Measurements from ENCODE around the gene NFATC1. TPM values are rescaled to one million over a fixed set of nuclear protein-coding genes. Genes with fewer than 3 reads are reported as not detected.

Gene NFATC1
- polyA plus RNA-seq, 1 of the 3 experiments (the other 2 are of a cell fraction), result 0.02 TPM

DNA sequence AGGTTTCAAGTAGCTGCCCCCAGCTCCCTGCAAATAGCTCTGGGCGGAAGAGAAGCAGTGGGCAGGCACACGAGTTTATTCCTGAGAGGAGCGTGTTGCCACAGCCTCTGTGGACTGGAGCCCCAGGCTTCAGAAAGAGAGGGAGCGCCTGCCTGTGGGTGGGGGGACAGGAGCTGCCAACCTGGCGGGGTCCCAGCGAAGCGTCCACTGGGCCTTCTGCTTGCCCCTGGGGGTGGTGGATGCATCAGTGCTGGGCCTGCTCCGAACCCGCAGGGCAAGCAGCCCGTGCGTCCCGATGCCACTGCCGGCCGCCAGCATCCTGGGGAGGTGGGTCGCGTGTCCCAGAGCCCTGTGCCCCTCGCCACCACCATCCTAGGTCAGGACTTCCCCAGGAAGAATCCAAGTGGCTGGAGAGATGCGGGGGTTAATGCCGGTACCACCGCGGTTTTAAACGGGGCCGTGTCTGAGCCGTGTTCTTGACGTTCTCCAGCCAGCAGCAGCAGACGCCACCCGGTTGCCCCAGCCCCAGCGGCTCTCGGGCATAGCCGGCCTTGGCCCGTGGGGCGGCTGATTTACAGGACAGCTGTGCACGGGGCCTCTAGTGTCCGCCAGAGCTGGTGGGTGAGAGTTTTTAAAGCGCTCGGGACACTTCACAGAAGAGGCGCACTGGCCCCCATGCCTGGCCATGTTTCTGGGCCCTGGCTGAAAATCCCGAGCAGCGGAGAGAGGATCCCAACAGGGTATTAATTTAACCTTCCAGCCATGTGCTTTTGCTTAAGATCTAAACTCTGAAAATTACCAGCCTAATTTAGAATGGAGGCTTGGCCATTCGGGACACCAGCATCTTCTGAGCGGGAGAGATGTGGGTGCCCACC, 84.7 kb downstream of the NFATC1 start:
- Histone ChIP-seq H3F3A (replicated peaks; ENCODE audit: insufficient read depth) (no peaks in the 10 kb centered on the region), H4K20me1 (ENCODE audit: insufficient read depth) (no peaks in the 10 kb centered on the region), H3K9me2 (no peaks in the 10 kb centered on the region), H3K9me3 (no peaks in the 10 kb centered on the region), H3K9ac (no peak overlapping the region), H3K27me3 (ENCODE audit: insufficient read depth) (peaks cover 62% of the 10 kb centered on the region), H3K4me3 (ENCODE audit: low read depth in 2 of 2, low read length in 1 of 2) (no peak overlapping the region), H3K79me2 (ENCODE audit: insufficient read depth) (no peaks in the 10 kb centered on the region), H3K27ac (ENCODE audit: low read depth in 2 of 2, low read length in 1 of 2) (no peak overlapping the region), H3K4me2 (no peak overlapping the region), H2AFZ (ENCODE audit: low read depth) (no peak overlapping the region), H3K4me1 (ENCODE audit: control insufficient read depth in 1 of 2, insufficient read depth in 2 of 2, low read depth in 1 of 2, low read length in 1 of 2) (peaks cover 0 to 7% of the 10 kb centered on the region in 2 experiments; a peak in 1 of 4 replicates), H3K36me3 (replicated peaks in 1 of 2; ENCODE audit: control insufficient read depth in 1 of 2, insufficient read depth in 2 of 2, low read length in 1 of 2) (no peaks in the 10 kb centered on the region)
- ChIA-PET POLR2A (no interaction called here), CTCF (no interaction called here)
- TF ChIP-seq, protein P1, sequence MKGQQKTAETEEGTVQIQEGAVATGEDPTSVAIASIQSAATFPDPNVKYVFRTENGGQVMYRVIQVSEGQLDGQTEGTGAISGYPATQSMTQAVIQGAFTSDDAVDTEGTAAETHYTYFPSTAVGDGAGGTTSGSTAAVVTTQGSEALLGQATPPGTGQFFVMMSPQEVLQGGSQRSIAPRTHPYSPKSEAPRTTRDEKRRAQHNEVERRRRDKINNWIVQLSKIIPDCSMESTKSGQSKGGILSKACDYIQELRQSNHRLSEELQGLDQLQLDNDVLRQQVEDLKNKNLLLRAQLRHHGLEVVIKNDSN (IDR thresholded peaks at IDR 0.05; ENCODE audit: borderline replicate concordance, low read depth), result no peak
- TF ChIP-seq, protein P2, sequence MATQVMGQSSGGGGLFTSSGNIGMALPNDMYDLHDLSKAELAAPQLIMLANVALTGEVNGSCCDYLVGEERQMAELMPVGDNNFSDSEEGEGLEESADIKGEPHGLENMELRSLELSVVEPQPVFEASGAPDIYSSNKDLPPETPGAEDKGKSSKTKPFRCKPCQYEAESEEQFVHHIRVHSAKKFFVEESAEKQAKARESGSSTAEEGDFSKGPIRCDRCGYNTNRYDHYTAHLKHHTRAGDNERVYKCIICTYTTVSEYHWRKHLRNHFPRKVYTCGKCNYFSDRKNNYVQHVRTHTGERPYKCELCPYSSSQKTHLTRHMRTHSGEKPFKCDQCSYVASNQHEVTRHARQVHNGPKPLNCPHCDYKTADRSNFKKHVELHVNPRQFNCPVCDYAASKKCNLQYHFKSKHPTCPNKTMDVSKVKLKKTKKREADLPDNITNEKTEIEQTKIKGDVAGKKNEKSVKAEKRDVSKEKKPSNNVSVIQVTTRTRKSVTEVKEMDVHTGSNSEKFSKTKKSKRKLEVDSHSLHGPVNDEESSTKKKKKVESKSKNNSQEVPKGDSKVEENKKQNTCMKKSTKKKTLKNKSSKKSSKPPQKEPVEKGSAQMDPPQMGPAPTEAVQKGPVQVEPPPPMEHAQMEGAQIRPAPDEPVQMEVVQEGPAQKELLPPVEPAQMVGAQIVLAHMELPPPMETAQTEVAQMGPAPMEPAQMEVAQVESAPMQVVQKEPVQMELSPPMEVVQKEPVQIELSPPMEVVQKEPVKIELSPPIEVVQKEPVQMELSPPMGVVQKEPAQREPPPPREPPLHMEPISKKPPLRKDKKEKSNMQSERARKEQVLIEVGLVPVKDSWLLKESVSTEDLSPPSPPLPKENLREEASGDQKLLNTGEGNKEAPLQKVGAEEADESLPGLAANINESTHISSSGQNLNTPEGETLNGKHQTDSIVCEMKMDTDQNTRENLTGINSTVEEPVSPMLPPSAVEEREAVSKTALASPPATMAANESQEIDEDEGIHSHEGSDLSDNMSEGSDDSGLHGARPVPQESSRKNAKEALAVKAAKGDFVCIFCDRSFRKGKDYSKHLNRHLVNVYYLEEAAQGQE (IDR thresholded peaks at IDR 0.05; ENCODE audit: low read depth, low read length), result no peak
- TF ChIP-seq, protein P3, sequence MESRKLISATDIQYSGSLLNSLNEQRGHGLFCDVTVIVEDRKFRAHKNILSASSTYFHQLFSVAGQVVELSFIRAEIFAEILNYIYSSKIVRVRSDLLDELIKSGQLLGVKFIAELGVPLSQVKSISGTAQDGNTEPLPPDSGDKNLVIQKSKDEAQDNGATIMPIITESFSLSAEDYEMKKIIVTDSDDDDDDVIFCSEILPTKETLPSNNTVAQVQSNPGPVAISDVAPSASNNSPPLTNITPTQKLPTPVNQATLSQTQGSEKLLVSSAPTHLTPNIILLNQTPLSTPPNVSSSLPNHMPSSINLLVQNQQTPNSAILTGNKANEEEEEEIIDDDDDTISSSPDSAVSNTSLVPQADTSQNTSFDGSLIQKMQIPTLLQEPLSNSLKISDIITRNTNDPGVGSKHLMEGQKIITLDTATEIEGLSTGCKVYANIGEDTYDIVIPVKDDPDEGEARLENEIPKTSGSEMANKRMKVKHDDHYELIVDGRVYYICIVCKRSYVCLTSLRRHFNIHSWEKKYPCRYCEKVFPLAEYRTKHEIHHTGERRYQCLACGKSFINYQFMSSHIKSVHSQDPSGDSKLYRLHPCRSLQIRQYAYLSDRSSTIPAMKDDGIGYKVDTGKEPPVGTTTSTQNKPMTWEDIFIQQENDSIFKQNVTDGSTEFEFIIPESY (IDR thresholded peaks at IDR 0.05; ENCODE audit: borderline replicate concordance, low read depth), result no peak
- TF ChIP-seq TEAD4 (IDR thresholded peaks at IDR 0.05; ENCODE audit: borderline replicate concordance, insufficient read depth), result no peak
- TF ChIP-seq CHD2 (IDR thresholded peaks at IDR 0.05; ENCODE audit: low read length, partially characterized antibody), result no peak
- no peak for TF ChIP-seq ELF1 (IDR thresholded peaks at IDR 0.05)
- TF ChIP-seq RAD21 (IDR thresholded peaks at IDR 0.05; ENCODE audit: low read length), result no peak
- TF ChIP-seq TAF1 (IDR thresholded peaks at IDR 0.05; ENCODE audit: borderline replicate concordance, low read depth, low read length), result no peak
- no peak for TF ChIP-seq NRF1 (IDR thresholded peaks at IDR 0.05; ENCODE audit: low read depth, low read length)
- TF ChIP-seq GATA2 (CRISPR knock-in tag; IDR thresholded peaks at IDR 0.05), result no peak
- TF ChIP-seq, protein P4, sequence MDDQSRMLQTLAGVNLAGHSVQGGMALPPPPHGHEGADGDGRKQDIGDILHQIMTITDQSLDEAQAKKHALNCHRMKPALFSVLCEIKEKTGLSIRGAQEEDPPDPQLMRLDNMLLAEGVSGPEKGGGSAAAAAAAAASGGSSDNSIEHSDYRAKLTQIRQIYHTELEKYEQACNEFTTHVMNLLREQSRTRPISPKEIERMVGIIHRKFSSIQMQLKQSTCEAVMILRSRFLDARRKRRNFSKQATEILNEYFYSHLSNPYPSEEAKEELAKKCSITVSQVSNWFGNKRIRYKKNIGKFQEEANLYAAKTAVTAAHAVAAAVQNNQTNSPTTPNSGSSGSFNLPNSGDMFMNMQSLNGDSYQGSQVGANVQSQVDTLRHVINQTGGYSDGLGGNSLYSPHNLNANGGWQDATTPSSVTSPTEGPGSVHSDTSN (IDR thresholded peaks at IDR 0.05), result no peak
- TF ChIP-seq YY1 (IDR thresholded peaks at IDR 0.05; ENCODE audit: low read depth), result no peak
- TF ChIP-seq, protein P5, sequence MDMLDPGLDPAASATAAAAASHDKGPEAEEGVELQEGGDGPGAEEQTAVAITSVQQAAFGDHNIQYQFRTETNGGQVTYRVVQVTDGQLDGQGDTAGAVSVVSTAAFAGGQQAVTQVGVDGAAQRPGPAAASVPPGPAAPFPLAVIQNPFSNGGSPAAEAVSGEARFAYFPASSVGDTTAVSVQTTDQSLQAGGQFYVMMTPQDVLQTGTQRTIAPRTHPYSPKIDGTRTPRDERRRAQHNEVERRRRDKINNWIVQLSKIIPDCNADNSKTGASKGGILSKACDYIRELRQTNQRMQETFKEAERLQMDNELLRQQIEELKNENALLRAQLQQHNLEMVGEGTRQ (IDR thresholded peaks at IDR 0.05; ENCODE audit: borderline replicate concordance, low read depth, low read length), result no peak
- TF ChIP-seq GABPA (IDR thresholded peaks at IDR 0.05; ENCODE audit: low read depth), result no peak
- TF ChIP-seq FOSL2 (IDR thresholded peaks at IDR 0.05; ENCODE audit: borderline replicate concordance, low read depth), result no peak
- TF ChIP-seq MEF2A (IDR thresholded peaks at IDR 0.05; ENCODE audit: borderline replicate concordance, low read depth), result no peak
- TF ChIP-seq NFIC (IDR thresholded peaks at IDR 0.05; ENCODE audit: borderline replicate concordance), result no peak
- no peak for TF ChIP-seq SMC3 (IDR thresholded peaks at IDR 0.05; ENCODE audit: low read depth, low read length)
- TF ChIP-seq, protein P6, sequence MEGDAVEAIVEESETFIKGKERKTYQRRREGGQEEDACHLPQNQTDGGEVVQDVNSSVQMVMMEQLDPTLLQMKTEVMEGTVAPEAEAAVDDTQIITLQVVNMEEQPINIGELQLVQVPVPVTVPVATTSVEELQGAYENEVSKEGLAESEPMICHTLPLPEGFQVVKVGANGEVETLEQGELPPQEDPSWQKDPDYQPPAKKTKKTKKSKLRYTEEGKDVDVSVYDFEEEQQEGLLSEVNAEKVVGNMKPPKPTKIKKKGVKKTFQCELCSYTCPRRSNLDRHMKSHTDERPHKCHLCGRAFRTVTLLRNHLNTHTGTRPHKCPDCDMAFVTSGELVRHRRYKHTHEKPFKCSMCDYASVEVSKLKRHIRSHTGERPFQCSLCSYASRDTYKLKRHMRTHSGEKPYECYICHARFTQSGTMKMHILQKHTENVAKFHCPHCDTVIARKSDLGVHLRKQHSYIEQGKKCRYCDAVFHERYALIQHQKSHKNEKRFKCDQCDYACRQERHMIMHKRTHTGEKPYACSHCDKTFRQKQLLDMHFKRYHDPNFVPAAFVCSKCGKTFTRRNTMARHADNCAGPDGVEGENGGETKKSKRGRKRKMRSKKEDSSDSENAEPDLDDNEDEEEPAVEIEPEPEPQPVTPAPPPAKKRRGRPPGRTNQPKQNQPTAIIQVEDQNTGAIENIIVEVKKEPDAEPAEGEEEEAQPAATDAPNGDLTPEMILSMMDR (IDR thresholded peaks at IDR 0.05), result no peak
- WGBS (ENCODE audit: low lambda C conversion rate), result 19% methylated on average over 6 of the region's 41 CpGs
- no peak for DNase-seq
